Measurements from ENCODE around the gene PUSL1.

Gene PUSL1

GRCh38 chr1:1307923-1308755 is at the start of gene PUSL1, which contains the start of gene ACAP3:
TSS of gene PUSL1 (plus strand) at chr1:1308597. CDS start at chr1:1308644, 47 bp downstream.
TSS of gene ACAP3 (minus strand) at chr1:1307930. CDS start at chr1:1307815, 115 bp downstream.
- DNase-seq (ENCODE audit: low spot score): peak; percentile 92

DNA sequence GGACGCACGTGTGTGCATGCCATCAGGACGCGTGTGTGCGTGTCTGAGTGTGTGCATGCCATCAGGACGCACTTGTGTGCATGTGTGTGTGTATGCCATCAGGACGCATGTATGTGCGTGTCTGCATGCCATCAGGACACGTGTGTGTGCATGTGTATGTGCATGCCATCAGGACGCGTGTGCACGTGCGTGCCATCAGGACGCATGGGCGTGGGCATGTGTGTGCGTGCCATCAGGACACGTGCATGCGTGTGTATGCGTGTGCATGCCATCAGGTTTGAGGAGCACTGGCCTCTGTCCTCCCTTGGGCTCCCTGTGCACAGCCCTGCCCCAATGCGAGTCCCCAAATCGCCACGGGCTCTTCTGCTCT is 49.3 kb upstream of the PUSL1 start:
- no peak for DNase-seq (ENCODE audit: low spot score)

DNA sequence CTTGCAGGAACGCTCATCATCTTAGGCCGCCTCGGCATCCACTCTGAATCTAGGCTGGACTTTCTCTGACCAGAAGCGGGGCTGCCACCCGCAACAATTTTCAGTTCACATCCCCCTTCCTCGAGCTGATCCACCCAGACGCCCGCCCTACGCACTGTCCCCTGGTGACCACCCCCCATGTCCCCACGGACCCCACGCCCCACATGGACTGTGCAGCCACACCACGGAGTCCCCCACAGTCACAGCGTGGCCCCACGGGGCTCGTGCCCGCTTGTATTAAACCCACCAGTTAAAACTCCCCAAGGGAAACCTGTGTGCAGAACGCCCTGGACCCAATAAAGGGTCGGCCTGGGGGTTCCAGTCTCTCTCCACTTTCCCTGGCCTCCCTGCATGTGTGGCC is 48.9 kb upstream of the PUSL1 start:
- DNase-seq (ENCODE audit: low spot score): no peak

DNA sequence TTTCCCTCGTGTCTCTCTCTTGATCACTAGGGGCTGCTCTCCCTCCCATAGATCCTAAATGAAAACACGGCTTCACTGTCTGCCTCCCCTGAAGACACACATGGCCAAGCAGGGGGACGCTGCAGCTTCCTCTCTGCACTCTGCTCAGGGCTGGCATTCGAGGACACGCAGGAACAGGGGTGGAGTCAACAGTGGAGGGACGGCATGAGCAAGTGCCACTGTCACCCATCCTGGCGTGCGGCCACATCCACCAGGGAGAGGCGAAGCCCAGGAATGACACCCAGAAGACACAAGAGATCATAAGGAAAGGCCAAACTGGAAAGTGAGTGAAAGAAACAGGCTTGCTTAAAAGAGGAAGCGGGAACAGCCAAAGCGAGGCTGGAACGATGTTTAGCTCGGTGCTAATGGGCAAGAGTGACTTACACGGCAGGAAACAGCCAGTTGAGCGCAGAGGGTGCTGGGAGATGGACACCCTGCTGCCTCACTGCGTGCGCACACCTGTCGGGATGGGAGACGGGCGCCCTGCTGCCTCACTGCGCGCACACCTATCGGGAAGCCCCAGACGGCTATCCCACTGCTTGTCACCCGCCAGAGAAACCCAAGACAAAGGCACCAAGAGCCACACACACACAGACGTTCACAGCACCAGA is 48.3 kb upstream of the PUSL1 start:
- DNase-seq (ENCODE audit: low spot score): no peak

GRCh38 chr1:1260843-1261560 is 47.4 kb upstream of the PUSL1 start:
- DNase-seq (ENCODE audit: low spot score): no peak

GRCh38 chr1:1262071-1262470 is 46.3 kb upstream of the PUSL1 start:
- DNase-seq (ENCODE audit: low spot score): no peak

DNA sequence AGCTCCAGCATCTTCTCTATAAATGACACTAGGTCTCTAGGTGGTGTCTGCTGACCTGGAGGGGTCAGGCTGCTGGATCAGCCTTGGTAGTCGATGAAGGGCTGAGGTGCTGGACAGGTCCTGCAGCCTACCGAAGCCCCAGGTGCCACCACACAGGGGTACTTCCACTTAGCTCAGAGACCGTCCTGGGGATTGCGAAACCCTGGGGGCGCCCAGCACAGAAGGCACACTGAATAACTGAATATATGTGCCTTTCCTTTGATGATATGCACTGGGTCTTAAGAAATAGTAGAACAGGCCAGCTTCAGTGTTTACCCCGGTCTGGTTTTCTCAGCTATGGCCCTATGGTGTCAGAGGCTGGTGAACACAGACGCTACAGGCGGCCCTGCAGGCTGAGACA is 45.6 kb upstream of the PUSL1 start:
- DNase-seq (ENCODE audit: low spot score): no peak

- DNase-seq (ENCODE audit: low spot score): no peak
Measured at GRCh38 chr1:1264026-1264425, 44.4 kb upstream of the PUSL1 start.

- DNase-seq (ENCODE audit: low spot score): peak; percentile 96
Measured at GRCh38 chr1:1264868-1265272, 43.5 kb upstream of the PUSL1 start.

DNA sequence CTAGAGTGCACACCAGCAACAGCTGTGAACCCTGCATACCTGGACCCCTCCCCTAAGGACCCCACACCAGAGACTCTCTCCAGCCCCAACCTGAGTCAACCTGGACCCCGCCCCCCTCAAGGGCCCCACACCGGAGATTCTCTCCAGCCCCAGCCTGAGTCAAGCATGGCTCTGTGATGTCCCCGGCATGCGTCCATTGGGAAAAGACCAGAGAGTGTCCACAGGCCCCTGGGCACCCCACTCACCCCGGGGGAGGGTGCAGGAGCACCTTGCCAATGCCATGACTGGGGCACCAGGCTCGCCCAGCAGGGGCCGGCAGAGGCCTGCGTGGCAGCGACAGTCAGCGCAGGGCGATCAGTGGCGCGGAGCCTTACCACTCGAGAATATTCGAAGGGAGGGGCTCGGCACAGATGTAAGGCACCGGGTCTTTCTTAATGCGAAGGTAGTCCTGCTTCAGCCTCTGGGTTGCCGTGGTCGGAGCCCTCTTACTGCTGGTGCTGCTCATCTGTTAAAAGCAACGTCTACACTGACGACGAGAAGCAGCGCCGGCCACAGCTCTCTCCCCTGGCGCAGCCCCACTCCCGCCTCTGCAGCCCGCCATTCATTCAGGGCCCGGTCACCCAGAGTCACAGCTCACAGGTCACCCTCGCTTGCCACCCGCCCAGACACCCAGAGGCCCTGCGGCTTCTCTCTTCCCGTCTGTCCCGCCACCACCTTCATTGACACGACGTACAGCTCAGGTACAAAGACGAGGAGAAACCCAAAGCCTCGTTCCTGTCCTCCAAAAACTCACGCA is 40.7 kb upstream of the PUSL1 start:
- DNase-seq (ENCODE audit: low spot score): no peak

- no peak for DNase-seq (ENCODE audit: low spot score)
Measured at GRCh38 chr1:1268284-1268682, 40.1 kb upstream of the PUSL1 start.

- peak; percentile 58 for DNase-seq (ENCODE audit: low spot score)
Measured at GRCh38 chr1:1270813-1271212, 37.6 kb upstream of the PUSL1 start.

GRCh38 chr1:1272341-1273208 is 35.8 kb upstream of the PUSL1 start:
- peak; percentile 91 for DNase-seq (ENCODE audit: low spot score)

DNA sequence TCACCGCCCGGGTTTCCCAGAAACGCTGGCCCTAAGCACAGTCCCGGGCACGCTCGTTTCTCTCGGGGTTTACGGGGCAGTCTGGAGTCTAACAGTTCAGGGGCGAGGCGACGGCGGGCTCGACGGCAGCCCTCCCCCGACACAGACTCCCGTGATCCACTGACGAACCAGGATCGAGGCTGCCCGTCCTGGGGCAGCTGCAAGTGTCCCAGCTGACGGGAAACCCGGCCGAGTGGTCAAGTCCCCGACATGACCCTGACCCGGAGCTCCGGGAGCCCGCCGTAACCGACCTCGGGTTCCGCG is 35.2 kb upstream of the PUSL1 start:
- DNase-seq (ENCODE audit: low spot score): no peak

DNA sequence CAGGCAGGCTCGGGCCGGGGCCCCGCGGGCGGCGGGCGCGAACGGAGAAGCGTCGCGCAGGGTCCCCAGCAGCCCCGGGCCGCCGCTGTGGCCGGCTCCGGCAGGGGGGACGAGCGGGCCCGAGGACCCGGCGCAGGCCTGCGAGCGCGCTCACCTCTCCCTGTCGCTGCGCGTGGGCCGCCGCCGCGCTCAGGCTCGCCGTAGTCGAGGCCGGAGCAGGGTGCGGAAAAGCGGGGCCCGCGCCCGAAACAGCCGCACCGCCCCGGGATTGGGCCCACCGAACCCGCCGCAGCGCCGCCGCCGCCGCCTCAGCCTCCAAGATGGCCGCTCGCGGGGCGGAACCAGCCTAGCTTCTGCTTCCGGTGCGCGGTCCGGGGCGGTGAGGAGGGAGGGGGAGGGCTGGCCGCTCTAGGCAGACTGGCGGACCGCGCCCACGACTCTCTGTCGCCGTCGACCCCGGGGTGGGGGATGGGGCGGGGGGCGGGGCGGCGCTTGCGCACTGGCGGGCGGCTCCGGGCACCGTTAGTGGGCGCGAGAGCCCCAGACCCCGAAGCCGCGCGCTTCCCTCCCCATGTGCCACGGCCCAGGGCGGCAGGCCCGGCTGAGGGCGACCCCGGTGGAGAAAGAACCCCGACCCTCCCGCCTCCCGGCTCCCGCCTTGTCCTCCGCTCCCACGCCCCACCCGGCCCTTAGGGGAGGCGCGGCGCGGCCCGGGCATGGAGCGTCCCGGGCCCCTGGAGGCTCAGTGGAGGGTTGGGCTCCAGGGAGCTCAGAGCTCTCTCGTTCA is 34.7 kb upstream of the PUSL1 start, which contains the start of gene UBE2J2:
TSS of gene UBE2J2 (minus strand) at position 343 of the 787 bp plus-strand sequence. CDS start 5,862 bp downstream, outside the sequence.
- peak; percentile 89 for DNase-seq (ENCODE audit: low spot score)

DNA sequence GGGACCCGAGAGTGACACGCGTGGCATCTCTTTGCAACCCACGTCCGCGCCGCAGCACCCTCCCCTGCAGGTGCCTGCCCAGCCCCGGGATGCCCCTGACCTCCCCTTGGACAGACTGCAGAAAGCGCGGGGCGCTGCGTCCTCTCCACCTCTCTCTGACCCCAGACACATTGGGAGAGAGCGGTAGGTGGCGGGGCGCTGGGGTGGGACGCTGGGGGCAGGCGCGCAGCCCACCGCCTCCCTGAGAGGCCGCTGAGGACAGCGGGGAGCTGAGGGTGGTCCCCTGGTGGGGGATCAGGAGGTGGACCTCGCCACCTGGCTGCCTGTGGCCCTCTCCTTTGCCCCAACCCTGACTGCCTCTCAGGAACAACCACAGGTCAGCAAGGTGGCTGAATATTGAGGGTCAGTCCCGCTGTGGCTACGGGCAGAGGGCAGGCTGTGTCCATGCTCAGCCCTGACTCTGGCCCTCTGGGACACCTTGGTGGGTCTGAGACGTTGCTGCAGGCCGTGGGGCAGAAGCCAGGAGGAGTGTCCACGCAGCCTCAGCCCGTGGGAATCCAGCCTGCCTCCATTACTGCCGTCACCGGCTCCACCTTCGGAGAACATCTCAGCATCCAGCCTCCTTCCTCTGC is 34.0 kb upstream of the PUSL1 start:
- DNase-seq (ENCODE audit: low spot score): no peak

DNA sequence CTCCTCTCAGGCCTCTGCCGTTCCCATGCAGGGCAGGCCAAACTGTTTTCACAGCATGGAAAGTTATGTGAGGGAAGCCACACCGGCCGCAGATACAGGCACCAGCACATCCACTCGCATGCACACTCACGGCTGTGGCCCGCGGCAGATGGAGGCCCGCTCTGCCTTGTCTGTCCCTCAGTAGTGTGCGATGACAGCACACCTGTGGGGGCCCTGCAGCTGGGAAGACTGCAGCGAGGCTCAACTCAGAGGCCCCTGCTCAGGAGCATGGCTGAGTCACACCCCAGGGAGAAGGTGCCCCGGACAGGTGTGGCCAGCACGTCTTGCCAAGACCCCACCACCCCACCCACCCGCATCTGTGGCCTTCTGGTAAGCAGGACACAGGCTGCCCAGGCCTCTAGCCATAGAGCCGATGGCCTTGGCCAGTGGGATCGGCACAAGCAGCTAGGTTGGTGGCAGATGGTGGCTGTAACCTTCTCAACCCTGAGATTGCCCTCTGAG is 33.4 kb upstream of the PUSL1 start:
- DNase-seq (ENCODE audit: low spot score): no peak

DNA sequence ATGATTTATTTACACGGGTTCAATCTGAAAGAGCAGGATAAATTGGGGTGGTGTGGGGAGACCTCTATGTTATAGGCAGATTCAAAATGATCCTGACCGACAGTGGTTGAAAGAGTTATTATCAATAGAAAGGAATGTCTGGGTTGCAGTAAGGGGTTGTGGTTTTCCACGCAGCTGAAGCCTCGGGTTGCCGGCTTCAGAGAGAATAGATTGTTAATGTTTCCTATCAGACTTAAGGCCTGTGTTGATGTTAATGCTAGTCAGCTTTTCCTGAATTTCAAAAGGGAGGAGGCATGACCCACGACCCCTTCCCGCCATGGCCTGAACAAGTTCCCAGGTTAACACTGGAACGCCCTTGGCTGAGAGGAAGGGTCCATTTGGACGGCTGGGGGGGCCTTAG is 32.6 kb upstream of the PUSL1 start:
- no peak for DNase-seq (ENCODE audit: low spot score)

DNA sequence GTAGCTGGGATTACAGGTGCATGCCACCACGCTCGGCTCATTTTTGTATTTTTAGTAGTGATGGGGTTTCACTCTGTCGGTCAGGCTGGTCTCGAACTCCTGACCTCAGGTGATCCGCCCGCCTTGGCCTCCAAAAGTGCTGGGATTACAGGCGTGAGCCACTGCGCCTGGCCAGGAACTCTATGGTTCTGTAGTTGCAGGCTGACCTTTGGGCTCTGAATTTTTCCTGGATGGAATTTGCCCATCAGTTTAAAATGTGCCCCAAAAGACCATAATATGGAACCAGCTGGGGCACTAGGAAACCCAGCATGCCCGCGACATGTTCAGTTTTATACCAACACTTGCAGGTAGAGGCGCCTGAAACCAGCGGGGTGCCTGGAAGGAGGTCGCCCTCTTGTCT is 29.8 kb upstream of the PUSL1 start:
- DNase-seq (ENCODE audit: low spot score): no peak

- DNase-seq (ENCODE audit: low spot score): no peak
Measured at GRCh38 chr1:1279028-1279427, 29.4 kb upstream of the PUSL1 start.

Data from kidney tubule cell (primary cell).